ENCODE results near the gene TEX261. TPM values are rescaled to one million over a fixed set of nuclear protein-coding genes. Genes with fewer than 3 reads are reported as not detected.

The TEX261 gene
- total and polyA plus RNA-seq, 2 experiments from 2014 or later, result 5.7 to 17.5 TPM

DNA sequence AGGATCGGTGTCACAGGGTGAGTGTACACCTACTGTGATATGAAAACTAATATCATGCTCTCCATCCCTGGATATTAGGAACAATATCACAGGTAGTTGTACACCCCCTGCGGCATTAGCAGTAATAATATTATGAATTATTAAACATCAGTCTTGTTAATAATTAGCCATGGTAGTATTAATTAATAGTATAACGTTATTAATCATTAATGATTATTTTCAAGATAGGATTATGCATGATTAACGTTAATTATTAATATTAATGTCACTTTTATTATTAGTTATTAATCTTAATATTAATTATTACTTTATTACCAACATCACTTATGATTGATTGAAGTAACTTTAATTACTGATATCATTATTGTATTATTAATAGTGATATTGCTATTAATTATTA is 47.6 kb upstream of the TEX261 start:
- H3K27me3 Mint-ChIP-seq (ENCODE audit: insufficient read depth, low read depth, poor library complexity), result no peaks in the 10 kb centered on the region
- no peak overlapping the region for H3K27ac ChIP-seq (ENCODE audit: low read depth)
- DNase-seq (ENCODE audit: low spot score), result no peak
- no peak overlapping the region for H3K4me3 Mint-ChIP-seq
- H3K4me2 ChIP-seq, result no peak overlapping the region
- H3K27me3 ChIP-seq (ENCODE audit: insufficient read depth), result no peaks in the 10 kb centered on the region
- no peak overlapping the region for H3K4me3 ChIP-seq
- no peaks in the 10 kb centered on the region for H3K9me3 Mint-ChIP-seq
- H3K36me3 ChIP-seq (ENCODE audit: insufficient read depth), result no peaks in the 10 kb centered on the region
- H3K4me1 Mint-ChIP-seq, result no peaks in the 10 kb centered on the region
- no peaks in the 10 kb centered on the region for H3K4me1 ChIP-seq (ENCODE audit: insufficient read depth)
- TF ChIP-seq ZNF331 (CRISPR knock-in tag; IDR thresholded peaks at IDR 0.05; ENCODE audit: low read depth) (no peak), EZH2phosphoT487 (IDR thresholded peaks at IDR 0.05; ENCODE audit: unreplicated experiment) (no peak), NANOG (IDR thresholded peaks at IDR 0.05; ENCODE audit: borderline replicate concordance) (no peak), CREB1 (CRISPR knock-in tag; IDR thresholded peaks at IDR 0.05; ENCODE audit: low read depth) (no peak), EZH2 (IDR thresholded peaks at IDR 0.05; ENCODE audit: low read depth, unreplicated experiment) (no peak), STAT1 (IDR thresholded peaks at IDR 0.05; ENCODE audit: unreplicated experiment) (no peak), JUNB (IDR thresholded peaks at IDR 0.05; ENCODE audit: unreplicated experiment) (no peak), ZNF114 (CRISPR knock-in tag; IDR thresholded peaks at IDR 0.05) (no peak), POLR2AphosphoS5 (IDR thresholded peaks at IDR 0.05; ENCODE audit: low read depth) (no peak)
- TF ChIP-seq, protein P1, sequence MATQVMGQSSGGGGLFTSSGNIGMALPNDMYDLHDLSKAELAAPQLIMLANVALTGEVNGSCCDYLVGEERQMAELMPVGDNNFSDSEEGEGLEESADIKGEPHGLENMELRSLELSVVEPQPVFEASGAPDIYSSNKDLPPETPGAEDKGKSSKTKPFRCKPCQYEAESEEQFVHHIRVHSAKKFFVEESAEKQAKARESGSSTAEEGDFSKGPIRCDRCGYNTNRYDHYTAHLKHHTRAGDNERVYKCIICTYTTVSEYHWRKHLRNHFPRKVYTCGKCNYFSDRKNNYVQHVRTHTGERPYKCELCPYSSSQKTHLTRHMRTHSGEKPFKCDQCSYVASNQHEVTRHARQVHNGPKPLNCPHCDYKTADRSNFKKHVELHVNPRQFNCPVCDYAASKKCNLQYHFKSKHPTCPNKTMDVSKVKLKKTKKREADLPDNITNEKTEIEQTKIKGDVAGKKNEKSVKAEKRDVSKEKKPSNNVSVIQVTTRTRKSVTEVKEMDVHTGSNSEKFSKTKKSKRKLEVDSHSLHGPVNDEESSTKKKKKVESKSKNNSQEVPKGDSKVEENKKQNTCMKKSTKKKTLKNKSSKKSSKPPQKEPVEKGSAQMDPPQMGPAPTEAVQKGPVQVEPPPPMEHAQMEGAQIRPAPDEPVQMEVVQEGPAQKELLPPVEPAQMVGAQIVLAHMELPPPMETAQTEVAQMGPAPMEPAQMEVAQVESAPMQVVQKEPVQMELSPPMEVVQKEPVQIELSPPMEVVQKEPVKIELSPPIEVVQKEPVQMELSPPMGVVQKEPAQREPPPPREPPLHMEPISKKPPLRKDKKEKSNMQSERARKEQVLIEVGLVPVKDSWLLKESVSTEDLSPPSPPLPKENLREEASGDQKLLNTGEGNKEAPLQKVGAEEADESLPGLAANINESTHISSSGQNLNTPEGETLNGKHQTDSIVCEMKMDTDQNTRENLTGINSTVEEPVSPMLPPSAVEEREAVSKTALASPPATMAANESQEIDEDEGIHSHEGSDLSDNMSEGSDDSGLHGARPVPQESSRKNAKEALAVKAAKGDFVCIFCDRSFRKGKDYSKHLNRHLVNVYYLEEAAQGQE (IDR thresholded peaks at IDR 0.05; ENCODE audit: unreplicated experiment), result no peak
- TF ChIP-seq, protein P2, sequence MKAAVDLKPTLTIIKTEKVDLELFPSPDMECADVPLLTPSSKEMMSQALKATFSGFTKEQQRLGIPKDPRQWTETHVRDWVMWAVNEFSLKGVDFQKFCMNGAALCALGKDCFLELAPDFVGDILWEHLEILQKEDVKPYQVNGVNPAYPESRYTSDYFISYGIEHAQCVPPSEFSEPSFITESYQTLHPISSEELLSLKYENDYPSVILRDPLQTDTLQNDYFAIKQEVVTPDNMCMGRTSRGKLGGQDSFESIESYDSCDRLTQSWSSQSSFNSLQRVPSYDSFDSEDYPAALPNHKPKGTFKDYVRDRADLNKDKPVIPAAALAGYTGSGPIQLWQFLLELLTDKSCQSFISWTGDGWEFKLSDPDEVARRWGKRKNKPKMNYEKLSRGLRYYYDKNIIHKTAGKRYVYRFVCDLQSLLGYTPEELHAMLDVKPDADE (IDR thresholded peaks at IDR 0.05), result no peak
- TF ChIP-seq, protein P3, sequence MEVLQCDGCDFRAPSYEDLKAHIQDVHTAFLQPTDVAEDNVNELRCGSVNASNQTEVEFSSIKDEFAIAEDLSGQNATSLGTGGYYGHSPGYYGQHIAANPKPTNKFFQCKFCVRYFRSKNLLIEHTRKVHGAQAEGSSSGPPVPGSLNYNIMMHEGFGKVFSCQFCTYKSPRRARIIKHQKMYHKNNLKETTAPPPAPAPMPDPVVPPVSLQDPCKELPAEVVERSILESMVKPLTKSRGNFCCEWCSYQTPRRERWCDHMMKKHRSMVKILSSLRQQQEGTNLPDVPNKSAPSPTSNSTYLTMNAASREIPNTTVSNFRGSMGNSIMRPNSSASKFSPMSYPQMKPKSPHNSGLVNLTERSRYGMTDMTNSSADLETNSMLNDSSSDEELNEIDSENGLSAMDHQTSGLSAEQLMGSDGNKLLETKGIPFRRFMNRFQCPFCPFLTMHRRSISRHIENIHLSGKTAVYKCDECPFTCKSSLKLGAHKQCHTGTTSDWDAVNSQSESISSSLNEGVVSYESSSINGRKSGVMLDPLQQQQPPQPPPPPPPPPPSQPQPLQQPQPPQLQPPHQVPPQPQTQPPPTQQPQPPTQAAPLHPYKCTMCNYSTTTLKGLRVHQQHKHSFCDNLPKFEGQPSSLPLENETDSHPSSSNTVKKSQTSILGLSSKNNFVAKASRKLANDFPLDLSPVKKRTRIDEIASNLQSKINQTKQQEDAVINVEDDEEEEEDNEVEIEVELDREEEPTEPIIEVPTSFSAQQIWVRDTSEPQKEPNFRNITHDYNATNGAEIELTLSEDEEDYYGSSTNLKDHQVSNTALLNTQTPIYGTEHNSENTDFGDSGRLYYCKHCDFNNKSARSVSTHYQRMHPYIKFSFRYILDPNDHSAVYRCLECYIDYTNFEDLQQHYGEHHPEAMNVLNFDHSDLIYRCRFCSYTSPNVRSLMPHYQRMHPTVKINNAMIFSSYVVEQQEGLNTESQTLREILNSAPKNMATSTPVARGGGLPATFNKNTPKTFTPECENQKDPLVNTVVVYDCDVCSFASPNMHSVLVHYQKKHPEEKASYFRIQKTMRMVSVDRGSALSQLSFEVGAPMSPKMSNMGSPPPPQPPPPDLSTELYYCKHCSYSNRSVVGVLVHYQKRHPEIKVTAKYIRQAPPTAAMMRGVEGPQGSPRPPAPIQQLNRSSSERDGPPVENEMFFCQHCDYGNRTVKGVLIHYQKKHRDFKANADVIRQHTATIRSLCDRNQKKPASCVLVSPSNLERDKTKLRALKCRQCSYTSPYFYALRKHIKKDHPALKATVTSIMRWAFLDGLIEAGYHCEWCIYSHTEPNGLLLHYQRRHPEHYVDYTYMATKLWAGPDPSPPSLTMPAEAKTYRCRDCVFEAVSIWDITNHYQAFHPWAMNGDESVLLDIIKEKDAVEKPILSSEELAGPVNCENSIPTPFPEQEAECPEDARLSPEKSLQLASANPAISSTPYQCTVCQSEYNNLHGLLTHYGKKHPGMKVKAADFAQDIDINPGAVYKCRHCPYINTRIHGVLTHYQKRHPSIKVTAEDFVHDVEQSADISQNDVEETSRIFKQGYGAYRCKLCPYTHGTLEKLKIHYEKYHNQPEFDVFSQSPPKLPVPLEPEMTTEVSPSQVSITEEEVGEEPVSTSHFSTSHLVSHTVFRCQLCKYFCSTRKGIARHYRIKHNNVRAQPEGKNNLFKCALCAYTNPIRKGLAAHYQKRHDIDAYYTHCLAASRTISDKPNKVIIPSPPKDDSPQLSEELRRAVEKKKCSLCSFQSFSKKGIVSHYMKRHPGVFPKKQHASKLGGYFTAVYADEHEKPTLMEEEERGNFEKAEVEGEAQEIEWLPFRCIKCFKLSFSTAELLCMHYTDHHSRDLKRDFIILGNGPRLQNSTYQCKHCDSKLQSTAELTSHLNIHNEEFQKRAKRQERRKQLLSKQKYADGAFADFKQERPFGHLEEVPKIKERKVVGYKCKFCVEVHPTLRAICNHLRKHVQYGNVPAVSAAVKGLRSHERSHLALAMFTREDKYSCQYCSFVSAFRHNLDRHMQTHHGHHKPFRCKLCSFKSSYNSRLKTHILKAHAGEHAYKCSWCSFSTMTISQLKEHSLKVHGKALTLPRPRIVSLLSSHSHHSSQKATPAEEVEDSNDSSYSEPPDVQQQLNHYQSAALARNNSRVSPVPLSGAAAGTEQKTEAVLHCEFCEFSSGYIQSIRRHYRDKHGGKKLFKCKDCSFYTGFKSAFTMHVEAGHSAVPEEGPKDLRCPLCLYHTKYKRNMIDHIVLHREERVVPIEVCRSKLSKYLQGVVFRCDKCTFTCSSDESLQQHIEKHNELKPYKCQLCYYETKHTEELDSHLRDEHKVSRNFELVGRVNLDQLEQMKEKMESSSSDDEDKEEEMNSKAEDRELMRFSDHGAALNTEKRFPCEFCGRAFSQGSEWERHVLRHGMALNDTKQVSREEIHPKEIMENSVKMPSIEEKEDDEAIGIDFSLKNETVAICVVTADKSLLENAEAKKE (CRISPR knock-in tag; IDR thresholded peaks at IDR 0.05), result no peak
- TF ChIP-seq, protein P4, sequence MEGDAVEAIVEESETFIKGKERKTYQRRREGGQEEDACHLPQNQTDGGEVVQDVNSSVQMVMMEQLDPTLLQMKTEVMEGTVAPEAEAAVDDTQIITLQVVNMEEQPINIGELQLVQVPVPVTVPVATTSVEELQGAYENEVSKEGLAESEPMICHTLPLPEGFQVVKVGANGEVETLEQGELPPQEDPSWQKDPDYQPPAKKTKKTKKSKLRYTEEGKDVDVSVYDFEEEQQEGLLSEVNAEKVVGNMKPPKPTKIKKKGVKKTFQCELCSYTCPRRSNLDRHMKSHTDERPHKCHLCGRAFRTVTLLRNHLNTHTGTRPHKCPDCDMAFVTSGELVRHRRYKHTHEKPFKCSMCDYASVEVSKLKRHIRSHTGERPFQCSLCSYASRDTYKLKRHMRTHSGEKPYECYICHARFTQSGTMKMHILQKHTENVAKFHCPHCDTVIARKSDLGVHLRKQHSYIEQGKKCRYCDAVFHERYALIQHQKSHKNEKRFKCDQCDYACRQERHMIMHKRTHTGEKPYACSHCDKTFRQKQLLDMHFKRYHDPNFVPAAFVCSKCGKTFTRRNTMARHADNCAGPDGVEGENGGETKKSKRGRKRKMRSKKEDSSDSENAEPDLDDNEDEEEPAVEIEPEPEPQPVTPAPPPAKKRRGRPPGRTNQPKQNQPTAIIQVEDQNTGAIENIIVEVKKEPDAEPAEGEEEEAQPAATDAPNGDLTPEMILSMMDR (conservative IDR thresholded peaks at IDR 0.05; ENCODE audit: low read depth in 2 of 2), result no peak
- no peak overlapping the region for H2AFZ ChIP-seq
- H3K79me2 ChIP-seq (replicated peaks; ENCODE audit: insufficient read depth), result no peaks in the 10 kb centered on the region
- no peaks in the 10 kb centered on the region for H3K36me3 Mint-ChIP-seq (ENCODE audit: low read depth)
- H3K27ac Mint-ChIP-seq, result no peak overlapping the region
- no peak for ATAC-seq
- H4K20me1 ChIP-seq (replicated peaks; ENCODE audit: insufficient read depth), result no peaks in the 10 kb centered on the region
- H3K9me2 ChIP-seq (ENCODE audit: insufficient read depth), result no peaks in the 10 kb centered on the region
- H3F3A ChIP-seq (replicated peaks; ENCODE audit: low read depth), result no peaks in the 10 kb centered on the region

Measured in GM23338 (cell line).